Mucosa of descending colon (tissue), 3 donors: ENCODE results near the gene SERINC4. TPM values are rescaled to one million over a fixed set of nuclear protein-coding genes. Genes with fewer than 3 reads are reported as not detected.
"Not testable (repeated sequence)": the region's sequence is repeated elsewhere in the genome, so short reads cannot be mapped to it uniquely, and the experiment has no call there.

Experiments
- ATAC-seq: fragments of 200-7000 bp; cut with Tn5 transposase; one replicate; pipeline ENCODE4 v1.9.1; 2020; ENCODE audit warnings: mild to moderate bottlenecking, moderate library complexity
- DNase-seq, 3 donors: peaks; one replicate each; pipeline ENCODE4 v3.0.0-alpha.2; 2020
- H3K36me3 ChIP-seq: fragments of 200-600 bp; one replicate; pipeline ENCODE4 v1.8.0; 2021; ENCODE audit warnings: low read depth, mild to moderate bottlenecking
- H3K4me1 ChIP-seq: fragments of 200-600 bp; one replicate; pipeline ENCODE4 v1.8.0; 2021; ENCODE audit warnings: low read depth, mild to moderate bottlenecking
- H3K4me3 ChIP-seq: fragments of 200-600 bp; one replicate; pipeline ENCODE4 v1.8.0; 2021; ENCODE audit warnings: mild to moderate bottlenecking
- H3K9me3 ChIP-seq: fragments of 200-600 bp; one replicate; pipeline ENCODE4 v1.8.0; 2021; ENCODE audit warnings: mild to moderate bottlenecking
- intact Hi-C, 2 donors: fragments of 100-400 bp; cut with DNase I in 1 of 2; cut with micrococcal nuclease in 1 of 2; formaldehyde crosslinking; loops; one replicate each; pipeline versions ENCODE4 v1.11.0 to v1.11.1; 2022; cut with DNase I, micrococcal nuclease
- total RNA-seq, 3 donors: library from RNA; stranded (reverse); fragmentation: NEBNext Ultra II Directional in 2 of 3; extraction: Animal tissue kit (Norgen Biotek cat#: 25700) in 2 of 3; gene quantifications; one replicate each; pipeline versions ENCODE4 v1.2.1 to v1.2.4, GENCODE V29; 2021 to 2023
- TF ChIP-seq, protein P1 (sequence below): fragments of 200-600 bp; IDR thresholded peaks from one replicate; pipeline ENCODE4 v1.8.0; 2022; ENCODE audit warnings: antibody characterized with exemption, mild to moderate bottlenecking
- donor health status: DM: no; HTN: no; CAD: no; lungs with moderate emphysema.
- donor health status: DM: no; HTN: no; CAD: no.
- donor health status: DM: no; HTN: yes; CAD: no.

Gene SERINC4
- total RNA-seq, 3 donors from 2014 or later = 0.16 to 0.52 (median 0.29) TPM

DNA sequence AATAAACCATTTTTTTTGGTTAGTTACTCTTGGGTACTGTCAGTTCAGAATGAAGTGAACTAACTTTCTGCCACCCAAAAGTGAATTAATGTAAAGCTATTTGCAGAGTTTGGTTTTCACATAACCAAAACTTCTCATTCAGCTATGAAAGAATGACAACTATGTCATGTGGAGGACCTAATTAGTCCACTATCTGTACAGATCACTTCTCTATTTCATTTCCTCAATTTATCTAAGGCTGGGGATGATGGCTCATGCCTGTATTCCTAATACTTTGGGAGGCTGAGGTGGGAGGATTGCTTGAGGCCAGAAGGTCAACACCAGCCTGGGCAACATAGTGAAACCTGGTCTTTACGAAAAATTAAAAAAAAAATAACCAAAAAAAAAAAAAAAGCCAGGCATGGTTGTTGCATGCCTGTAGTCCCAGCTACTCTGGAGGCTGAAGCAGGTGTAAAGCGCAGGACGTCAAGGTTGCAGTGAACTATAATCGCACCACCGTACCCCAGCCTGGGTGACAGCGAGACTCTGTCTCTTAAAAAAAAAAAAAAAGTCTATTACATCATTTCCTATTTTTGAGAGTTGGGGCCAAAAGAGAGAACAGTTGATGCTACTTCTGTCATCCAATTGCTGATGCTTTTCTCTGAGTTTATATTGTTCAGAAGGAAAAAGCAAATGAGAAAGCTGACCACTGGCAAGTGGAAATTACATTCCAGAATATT lies 9.1 kb upstream of the SERINC4 start:
- intact Hi-C loops = no loop called here
- DNase-seq = no peak
- Histone ChIP-seq H3K9me3 (no peaks in the 10 kb centered on the region), H3K4me1 (no peaks in the 10 kb centered on the region), H3K36me3 (peaks cover 20% of the 10 kb centered on the region), H3K4me3 (no peak overlapping the region)
- peak; percentile 42 for ATAC-seq
- TF ChIP-seq, protein P1, sequence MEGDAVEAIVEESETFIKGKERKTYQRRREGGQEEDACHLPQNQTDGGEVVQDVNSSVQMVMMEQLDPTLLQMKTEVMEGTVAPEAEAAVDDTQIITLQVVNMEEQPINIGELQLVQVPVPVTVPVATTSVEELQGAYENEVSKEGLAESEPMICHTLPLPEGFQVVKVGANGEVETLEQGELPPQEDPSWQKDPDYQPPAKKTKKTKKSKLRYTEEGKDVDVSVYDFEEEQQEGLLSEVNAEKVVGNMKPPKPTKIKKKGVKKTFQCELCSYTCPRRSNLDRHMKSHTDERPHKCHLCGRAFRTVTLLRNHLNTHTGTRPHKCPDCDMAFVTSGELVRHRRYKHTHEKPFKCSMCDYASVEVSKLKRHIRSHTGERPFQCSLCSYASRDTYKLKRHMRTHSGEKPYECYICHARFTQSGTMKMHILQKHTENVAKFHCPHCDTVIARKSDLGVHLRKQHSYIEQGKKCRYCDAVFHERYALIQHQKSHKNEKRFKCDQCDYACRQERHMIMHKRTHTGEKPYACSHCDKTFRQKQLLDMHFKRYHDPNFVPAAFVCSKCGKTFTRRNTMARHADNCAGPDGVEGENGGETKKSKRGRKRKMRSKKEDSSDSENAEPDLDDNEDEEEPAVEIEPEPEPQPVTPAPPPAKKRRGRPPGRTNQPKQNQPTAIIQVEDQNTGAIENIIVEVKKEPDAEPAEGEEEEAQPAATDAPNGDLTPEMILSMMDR = no peak

DNA sequence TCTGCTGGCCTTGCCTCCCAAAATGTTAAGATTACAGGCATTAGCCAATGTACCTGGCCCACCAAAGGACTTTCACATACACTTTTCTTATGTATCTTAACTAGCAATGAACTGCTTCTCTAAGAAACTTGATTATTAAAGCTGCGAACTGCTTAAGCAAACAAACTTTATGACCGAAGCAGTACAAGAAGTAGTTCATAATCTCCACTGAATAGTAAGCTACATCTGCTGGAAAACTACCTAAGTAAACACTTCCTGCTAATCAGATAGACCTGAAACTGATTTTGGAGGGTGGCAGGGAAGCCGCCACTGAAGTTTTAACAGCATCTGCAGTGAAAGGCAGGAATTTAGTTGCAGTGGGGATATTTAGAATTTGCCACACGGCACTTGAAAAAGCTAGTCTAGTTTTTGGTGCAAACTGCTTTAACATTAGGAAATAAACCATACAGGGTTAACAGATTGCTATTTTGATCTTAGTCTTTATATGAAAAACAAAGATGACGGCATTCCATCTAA lies 8.5 kb upstream of the SERINC4 start:
- H3K36me3 ChIP-seq = peaks cover 20% of the 10 kb centered on the region
- TF ChIP-seq, protein P1 = no peak
- H3K9me3 ChIP-seq = no peaks in the 10 kb centered on the region
- no peaks in the 10 kb centered on the region for H3K4me1 ChIP-seq
- ATAC-seq (peak; percentile 19), DNase-seq (no peak)
- intact Hi-C loops = no loop called here
- H3K4me3 ChIP-seq = no peak overlapping the region

DNA sequence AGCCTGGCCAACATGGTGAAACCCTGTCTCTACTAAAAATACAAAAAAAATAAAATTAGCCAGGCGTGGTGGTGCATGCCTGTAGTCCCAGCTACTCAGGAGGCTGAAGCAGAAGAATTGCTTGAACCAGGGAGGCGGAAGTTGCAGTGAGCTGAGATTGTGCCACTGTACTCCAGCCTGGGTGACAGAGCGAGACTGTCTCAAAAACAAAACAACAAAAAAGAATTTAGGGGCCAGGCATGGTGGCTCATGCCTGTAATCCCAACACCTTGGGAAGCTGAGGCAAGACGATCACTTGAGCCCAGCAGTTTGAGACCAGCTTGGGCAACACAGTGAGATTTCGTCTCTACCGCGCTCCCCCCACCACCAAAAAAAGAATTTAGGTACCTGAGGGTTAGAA lies 2.7 kb upstream of the SERINC4 start:
- H3K36me3 ChIP-seq = not testable (repeated sequence)
- peaks cover 28% of the 10 kb centered on the region for H3K4me1 ChIP-seq

DNA sequence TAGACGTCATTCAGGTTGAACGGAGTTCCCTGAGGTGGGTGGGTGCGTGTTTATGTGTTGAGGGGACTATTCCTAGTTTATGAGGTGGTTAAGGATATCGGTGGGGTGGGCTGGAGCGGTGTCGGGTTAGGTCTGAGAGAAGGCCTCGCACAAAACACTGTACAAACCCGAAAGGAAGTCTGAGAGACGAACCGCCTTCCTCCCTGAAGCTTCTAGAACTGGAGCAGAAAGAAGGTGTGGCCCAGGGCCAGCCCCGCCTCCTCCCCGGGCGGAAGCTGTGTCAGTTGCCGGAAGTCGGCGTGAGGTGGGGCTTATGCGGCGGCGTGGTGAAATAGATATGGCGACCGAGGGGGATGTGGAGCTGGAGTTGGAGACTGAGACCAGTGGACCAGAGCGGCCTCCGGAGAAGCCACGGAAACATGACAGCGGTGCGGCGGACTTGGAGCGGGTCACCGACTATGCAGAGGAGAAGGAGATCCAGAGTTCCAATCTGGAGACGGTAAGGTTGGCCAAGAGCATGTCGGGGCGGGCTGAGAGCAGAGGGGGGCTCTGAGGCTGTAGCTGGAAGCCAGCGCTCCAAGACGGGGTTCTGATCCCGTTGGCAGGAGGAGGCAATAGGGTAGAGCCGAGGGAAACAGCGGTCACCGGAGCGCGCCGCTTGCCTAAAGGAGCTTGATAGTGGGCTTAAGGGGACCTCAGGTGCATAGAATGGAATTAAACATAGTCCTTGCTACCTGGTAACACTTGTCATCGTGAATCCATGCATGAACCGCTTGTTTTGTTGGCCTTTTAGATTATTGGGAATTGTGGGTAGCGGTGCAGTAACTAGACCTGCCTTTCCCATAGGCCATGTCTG lies 494 bp upstream of the SERINC4 start, which contains the start of gene HYPK:
TSS of gene HYPK (plus strand) at position 314 of the 856 bp plus-strand sequence. CDS start at position 338, 24 bp downstream.
- Histone ChIP-seq H3K9me3 (no peaks in the 10 kb centered on the region), H3K4me1 (peaks cover 46% of the 10 kb centered on the region), H3K36me3 (no peaks in the 10 kb centered on the region), H3K4me3 (peak within 1 kb of the TSS; percentile 77)
- TF ChIP-seq, protein P1 = no peak
- DNase-seq (peak; percentile 95 to 97 (median 97)), ATAC-seq (peak; percentile 85)
- intact Hi-C loops = no loop called here

More for the DNA sequence above, 2.7 kb upstream of the SERINC4 start:
- intact Hi-C loops, DNase-seq, H3K9me3 ChIP-seq, H3K4me3 ChIP-seq, ATAC-seq: not testable (repeated sequence)

DNA sequence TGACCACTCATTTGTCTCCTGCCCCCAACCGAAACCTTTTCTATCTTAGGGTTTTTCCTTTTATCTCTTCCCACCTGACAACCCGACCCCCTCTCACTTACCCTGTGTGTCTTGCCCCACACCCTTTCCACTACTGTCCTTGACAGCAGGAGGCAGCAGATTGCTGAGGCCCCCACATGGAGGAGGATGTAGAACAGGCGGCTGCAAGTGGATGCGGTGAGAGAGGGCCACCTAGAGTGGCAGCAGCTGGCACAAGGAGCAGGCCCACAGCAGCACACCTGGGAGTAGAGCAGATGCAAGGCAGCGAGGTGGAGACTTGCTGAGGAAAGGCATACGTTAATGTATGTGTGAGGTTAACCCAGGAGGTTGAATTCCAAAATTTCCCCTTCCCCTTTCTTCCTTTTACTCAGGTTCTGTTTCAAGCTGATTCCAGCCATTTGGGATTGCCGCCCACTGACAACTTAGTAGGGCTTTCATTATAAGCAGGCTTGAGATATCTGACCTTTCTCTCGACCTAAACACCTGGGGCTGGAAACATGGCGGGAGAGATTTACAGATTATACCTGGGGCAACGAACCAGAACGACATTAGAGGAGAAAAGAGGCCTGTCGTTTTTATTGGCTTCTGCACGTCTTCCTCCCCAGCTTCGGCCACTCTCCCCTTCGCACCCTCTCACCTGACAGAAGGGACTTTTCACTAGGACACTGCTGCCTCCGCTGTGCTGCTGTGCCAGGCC lies 643 bp downstream of the SERINC4 start:
- ATAC-seq (peak; percentile 31), DNase-seq (peak; percentile 42 to 65 (median 59))
- intact Hi-C loops = no loop called here
- H3K4me3 ChIP-seq = no peak overlapping the region
- H3K4me1 ChIP-seq = peaks cover 56% of the 10 kb centered on the region
- H3K36me3 ChIP-seq = no peaks in the 10 kb centered on the region
- TF ChIP-seq, protein P1 = no peak
- H3K9me3 ChIP-seq = no peaks in the 10 kb centered on the region
